Adipose tissue (tissue), 3 donors: ENCODE results near the gene DPH5. TPM values are rescaled to one million over a fixed set of nuclear protein-coding genes. Genes with fewer than 3 reads are reported as not detected.
A peak's percentile ranks its signal among the peaks of the same experiment; 100 is the strongest.
"Not testable (repeated sequence)": the region's sequence is repeated elsewhere in the genome, so short reads cannot be mapped to it uniquely, and the experiment has no call there.

Experiments
- H3K27ac ChIP-seq: one replicate; pipeline ENCODE4 v1.5.1; 2013; ENCODE audit warnings: low read depth, low read length
- WGBS, 3 donors: extraction: QIAGEN DNeasy Blood & Tissue Kit; methylation state at CpG; one replicate each; pipeline ENCODE4 v1.1.7; 2013; 5-methylcytosine and 5-hydroxymethylcytosine counted together
- polyA plus RNA-seq, 3 donors: library from polyadenylated mRNA; stranded (reverse); fragments of 200-250 nt; gene quantifications; one replicate each; pipeline ENCODE4 v1.2.3, GENCODE V29; 2013
- donor health status: healthy with polysubstance abuse.
- donor health status: Bipolar disorder and iron deficiency.
- donor health status: healthy.

Gene DPH5, protein sequence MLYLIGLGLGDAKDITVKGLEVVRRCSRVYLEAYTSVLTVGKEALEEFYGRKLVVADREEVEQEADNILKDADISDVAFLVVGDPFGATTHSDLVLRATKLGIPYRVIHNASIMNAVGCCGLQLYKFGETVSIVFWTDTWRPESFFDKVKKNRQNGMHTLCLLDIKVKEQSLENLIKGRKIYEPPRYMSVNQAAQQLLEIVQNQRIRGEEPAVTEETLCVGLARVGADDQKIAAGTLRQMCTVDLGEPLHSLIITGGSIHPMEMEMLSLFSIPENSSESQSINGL
- polyA plus RNA-seq = 10 to 100 TPM; 20.6 to 33.4 (median 28.4) TPM

DNA sequence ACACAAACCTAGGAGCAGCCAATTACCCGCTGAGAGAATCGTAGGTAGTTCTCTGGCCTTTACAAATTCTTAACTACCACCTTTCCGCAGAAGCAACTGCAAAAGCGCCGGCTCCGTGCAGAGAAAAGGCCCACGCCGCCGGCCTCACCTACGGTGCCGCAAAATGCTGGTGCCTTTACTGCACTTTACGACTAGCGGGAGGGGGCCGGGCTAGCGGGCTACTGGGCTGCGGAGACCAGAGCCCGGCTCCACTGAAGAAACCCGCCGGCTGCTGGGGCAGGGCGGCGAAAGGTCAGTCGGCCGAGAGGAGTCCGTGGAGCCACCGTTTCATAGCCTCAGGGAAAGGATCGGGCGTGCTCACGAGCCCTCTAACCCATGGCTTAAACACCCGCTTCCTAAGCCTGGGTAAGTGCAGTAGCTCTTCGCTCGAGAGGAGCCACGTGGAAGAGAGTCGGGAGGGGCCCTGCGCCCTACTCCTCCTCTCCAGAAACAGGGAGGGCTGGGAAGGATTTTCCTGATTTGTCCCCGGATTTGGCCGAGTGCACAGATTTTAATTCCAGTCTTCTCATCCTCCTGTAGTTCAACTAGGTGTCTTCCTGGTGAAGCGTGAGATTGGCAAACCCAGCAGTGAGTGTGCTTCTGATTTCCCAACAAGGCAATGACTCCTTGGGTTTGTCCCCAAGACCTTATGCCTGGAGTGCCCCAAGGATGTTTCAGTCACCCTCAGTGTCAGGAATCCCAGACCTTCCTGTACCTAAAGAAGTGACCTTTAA is at the start of gene DPH5:
TSS of gene DPH5 (minus strand) at position 128 of the 773 bp plus-strand sequence. CDS start 341 bp downstream, outside the sequence.
- peak within 1 kb of the TSS; percentile 66 for H3K27ac ChIP-seq
- WGBS, 3 donors = 0% methylated on average over 37 of the region's 37 CpGs

GRCh38 chr1:101073836-101074235 is 48.3 kb upstream of the DPH5 start:
- H3K27ac ChIP-seq = no peak overlapping the region
- WGBS, 3 donors = 91 to 96% (median 96%) methylated on average over 2 of the region's 2 CpGs

DNA sequence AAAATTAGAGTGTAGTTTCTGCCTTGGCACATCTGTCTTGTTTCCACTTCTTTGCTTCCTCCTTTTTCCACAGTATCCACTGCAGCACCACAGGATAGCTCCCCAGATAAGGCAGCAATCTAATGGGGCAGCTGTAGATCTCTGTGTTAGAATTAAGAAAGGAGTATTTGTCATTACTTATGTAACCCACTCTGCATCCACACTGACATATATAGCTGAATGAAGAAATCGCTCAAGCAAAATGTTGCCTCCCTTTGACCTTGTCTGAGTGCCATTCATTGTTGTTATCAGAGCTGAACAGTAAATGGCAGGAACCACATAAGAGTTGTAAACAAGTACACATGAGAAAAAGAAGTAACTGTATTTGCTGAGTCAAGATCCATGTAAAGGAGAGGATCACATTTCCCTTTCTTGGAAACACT is 45.9 kb upstream of the DPH5 start:
- 24 to 38% (median 30%) methylated on average over 1 of the region's 1 CpG for WGBS, 3 donors

GRCh38 chr1:101069158-101069557 is 43.6 kb upstream of the DPH5 start:
- WGBS, 3 donors = 81 to 87% (median 85%) methylated on average over 4 of the region's 4 CpGs
- no peak overlapping the region for H3K27ac ChIP-seq

More for the DNA sequence above, 45.9 kb upstream of the DPH5 start:
- H3K27ac ChIP-seq = no peak overlapping the region

- WGBS, 3 donors = 95 to 98% (median 97%) methylated on average over 1 of the region's 1 CpG
Measured at GRCh38 chr1:101066937-101067335, 41.4 kb upstream of the DPH5 start.

DNA sequence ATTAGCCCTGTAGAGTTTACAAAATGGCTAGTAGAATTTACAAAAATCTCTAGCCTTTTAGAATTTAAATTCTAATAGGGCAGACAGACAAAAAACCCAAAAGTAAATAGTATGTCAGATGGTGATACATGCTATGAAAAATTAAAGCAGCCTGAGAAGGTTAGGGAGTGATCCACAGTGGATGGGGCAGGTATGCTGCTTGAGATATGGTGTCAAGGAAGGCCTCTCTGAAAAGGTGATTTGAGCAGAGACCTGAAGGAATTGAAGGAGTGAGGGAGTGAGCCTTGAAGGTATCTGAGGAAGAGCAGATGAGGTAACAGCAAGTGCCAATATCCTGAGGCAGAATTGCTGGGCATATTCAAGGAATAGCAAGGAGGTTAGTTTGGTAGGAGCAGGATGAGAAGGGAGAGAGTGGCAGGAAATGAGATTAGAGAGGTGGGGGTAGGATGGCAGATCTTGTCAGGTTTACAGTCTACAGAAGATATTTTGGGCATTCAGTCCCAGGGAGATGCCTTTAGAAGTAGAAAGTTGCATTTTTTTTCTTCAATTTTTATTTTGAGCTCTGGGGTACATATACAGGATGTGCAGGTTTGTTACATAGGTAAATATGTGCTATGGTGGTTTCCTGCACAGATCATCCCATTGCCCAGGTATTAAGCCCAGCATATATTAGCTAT is 40.8 kb upstream of the DPH5 start:
- H3K27ac ChIP-seq = no peak overlapping the region

More at GRCh38 chr1:101066937-101067335, 41.4 kb upstream of the DPH5 start:
- not testable (repeated sequence) for H3K27ac ChIP-seq

DNA sequence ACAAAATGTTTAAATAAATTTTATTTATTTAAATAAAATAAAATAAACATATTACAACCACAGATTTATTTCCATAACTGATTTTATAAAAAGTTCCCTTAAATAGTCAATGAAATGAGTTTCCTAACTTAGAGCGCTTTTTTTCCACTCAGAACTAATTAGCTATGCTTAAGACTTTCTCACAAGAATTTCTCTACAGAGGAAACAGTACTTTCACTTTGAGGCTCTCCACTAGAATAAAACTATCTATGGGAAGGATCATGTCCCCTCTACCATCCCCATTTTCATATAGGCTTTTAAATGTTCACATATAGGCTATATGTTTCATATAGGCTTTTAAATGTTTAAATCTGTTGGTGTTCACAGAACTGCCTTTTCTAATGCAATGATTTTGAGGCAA is 40.0 kb upstream of the DPH5 start:
- H3K27ac ChIP-seq = no peak overlapping the region
- WGBS, 3 donors = 84 to 98% (median 85%) methylated on average over 1 of the region's 1 CpG

GRCh38 chr1:101064697-101065096 is 39.1 kb upstream of the DPH5 start:
- no peak overlapping the region for H3K27ac ChIP-seq
- 70 to 78% (median 71%) methylated on average over 2 of the region's 2 CpGs for WGBS, 3 donors

DNA sequence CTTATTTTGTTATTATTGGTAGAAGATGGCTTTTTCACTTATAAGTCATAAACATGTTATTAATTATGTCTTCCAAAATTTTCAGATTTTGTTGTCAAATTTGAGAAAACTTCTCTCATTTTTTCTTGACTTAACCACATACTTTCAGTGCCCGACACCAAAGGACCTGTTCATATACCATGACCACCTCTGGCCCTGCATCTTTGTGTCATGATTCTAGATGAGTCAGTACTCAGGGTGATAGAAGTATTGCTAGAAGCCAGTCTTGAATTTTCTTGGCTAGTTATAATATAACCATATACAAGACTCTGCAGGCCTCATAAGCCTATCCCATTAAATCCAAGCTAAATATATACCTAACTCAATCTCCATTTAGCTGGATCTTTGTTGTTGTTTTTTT is 35.4 kb upstream of the DPH5 start:
- WGBS, 3 donors = 96 to 97% (median 96%) methylated on average over 1 of the region's 1 CpG
- H3K27ac ChIP-seq = no peak overlapping the region

DNA sequence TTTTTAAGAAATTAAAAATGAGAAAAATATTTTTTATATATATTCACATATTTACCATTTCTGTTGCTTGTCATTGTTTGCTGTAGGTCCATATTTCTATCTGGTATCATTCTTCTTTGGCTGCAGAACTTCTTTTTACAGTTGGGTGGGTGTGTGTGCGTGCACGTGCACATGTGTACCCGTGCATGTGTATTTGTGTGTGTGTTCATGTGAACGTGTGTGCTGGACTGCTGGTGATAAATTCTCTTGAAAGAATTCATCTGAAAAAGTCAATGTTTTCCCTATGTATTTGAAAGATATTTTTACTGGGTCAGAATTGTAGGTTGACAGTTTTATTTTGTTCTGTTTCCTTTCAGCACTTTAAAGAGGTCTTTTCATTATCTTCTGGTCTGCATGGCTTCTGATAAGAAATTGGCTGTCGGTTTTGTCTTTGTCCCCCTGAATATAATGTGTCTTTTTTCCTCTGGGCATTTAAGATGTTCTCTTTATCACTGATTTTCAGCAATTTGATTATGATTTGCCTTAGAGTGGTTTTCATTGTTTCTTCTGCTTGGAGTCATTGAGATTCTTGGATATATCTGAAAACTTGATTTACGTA is 34.5 kb upstream of the DPH5 start:
- no peak overlapping the region for H3K27ac ChIP-seq
- WGBS, 3 donors = 85 to 91% (median 90%) methylated on average over 6 of the region's 6 CpGs

GRCh38 chr1:101055623-101056022 is 30.0 kb upstream of the DPH5 start:
- no peak overlapping the region for H3K27ac ChIP-seq

GRCh38 chr1:101051688-101052638 is 26.4 kb upstream of the DPH5 start:
- WGBS, 3 donors = 66 to 78% (median 67%) methylated on average over 3 of the region's 3 CpGs
- H3K27ac ChIP-seq = no peak overlapping the region

DNA sequence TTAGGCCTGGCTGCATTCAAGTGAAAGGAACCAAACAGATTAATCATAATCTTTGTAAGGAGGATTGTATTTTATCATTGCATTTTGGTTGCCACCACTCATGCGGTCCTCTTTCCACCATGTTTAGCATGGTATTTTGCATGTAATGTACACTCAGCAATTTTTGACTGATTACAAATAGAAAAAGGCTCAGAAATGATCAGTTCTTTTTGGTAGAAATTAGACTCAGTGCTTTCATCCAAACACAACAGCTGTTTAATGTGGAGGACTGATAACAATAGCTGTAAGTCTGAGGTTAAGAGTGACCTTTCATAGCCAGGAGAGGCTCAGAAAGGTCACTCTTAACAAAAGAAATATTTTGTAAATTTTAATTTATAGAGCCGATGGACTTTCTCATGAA is 25.3 kb upstream of the DPH5 start:
- WGBS, 3 donors = 95 to 98% (median 96%) methylated on average over 2 of the region's 2 CpGs

GRCh38 chr1:101044749-101045148 is 19.2 kb upstream of the DPH5 start:
- H3K27ac ChIP-seq = no peak overlapping the region

More for the DNA sequence above, 25.3 kb upstream of the DPH5 start:
- no peak overlapping the region for H3K27ac ChIP-seq

DNA sequence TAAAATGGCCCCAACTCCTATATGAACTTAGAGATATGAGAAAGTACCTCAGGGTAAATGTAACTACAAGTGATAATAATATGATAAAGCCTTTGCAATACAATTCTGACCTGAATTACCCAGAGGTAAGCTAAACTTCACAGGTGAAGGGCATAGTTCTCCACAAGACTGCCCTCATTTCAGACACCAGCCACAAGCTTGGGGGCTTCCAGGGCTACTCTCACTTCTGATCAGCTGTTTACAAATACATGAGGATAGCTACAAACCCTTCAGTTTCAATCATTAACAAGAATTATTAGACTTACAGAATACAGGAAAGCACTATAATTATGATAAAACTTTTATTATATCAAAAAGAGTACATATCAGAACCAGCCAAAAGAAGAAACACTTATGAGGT is 18.7 kb upstream of the DPH5 start:
- no peak overlapping the region for H3K27ac ChIP-seq

DNA sequence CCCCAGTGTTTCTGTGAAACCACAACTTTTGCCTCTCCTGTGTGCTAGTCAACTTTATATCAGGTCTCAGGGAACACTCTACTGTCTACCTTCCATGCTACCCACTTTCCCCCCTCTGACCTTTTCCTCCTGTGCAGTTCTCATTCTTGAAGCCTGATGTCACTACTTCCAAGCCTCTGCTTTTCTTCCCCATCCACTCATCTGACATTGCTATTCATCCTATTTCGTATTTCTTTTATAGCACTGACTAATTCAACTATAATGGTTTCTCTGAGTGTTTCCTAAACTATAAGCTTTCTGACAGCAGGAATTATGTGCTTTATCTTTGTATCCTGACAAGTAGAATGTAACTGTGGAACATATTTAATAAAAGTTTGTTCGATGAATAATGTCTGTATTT is 18.2 kb upstream of the DPH5 start:
- no peak overlapping the region for H3K27ac ChIP-seq
- 65 to 82% (median 79%) methylated on average over 2 of the region's 2 CpGs for WGBS, 3 donors

- WGBS, 3 donors = 76 to 100% (median 95%) methylated on average over 1 of the region's 1 CpG
- no peak overlapping the region for H3K27ac ChIP-seq
Measured at GRCh38 chr1:101041300-101041699, 15.7 kb upstream of the DPH5 start.

GRCh38 chr1:101040666-101041065 is 15.1 kb upstream of the DPH5 start:
- 94 to 100% (median 98%) methylated on average over 2 of the region's 2 CpGs for WGBS, 3 donors
- no peak overlapping the region for H3K27ac ChIP-seq
